Hepatocyte (in vitro differentiated cells): Measurements from ENCODE around the gene AZIN2. TPM values are rescaled to one million over a fixed set of nuclear protein-coding genes. Genes with fewer than 3 reads are reported as not detected.
"Not testable (repeated sequence)": the region's sequence is repeated elsewhere in the genome, so short reads cannot be mapped to it uniquely, and the experiment has no call there.

ENCODE experiments used
- DNase-seq: peaks from one replicate; pipeline ENCODE4 v3.0.0-alpha.2; 2016; ENCODE audit warnings: low spot score
- H2AFZ ChIP-seq: fragments of 200-600 bp; sonication (generic); 2 replicates; pipeline ENCODE4 v1.6.0; 2016; ENCODE audit warnings: antibody characterized with exemption, mild to moderate bottlenecking
- H3K27ac ChIP-seq: fragments of 200-600 bp; sonication (generic); 2 replicates; pipeline ENCODE4 v1.5.1; 2016; ENCODE audit warnings: mild to moderate bottlenecking
- H3K27me3 ChIP-seq: fragments of 200-600 bp; sonication (generic); 2 replicates; pipeline ENCODE4 v1.6.1; 2016
- H3K36me3 ChIP-seq: fragments of 200-600 bp; sonication (generic); replicated peaks from 2 replicates; pipeline ENCODE4 v1.5.1; 2016; ENCODE audit warnings: low read depth; ENCODE audit not compliant: insufficient read depth
- H3K4me1 ChIP-seq: fragments of 200-600 bp; sonication (generic); 2 replicates; pipeline ENCODE4 v1.5.1; 2016; ENCODE audit warnings: mild to moderate bottlenecking, moderate library complexity; ENCODE audit not compliant: insufficient read depth
- H3K4me2 ChIP-seq: fragments of 200-600 bp; sonication (generic); 2 replicates; pipeline ENCODE4 v1.6.0; 2016
- H3K4me3 ChIP-seq: fragments of 200-600 bp; sonication (generic); 2 replicates; pipeline ENCODE4 v1.5.1; 2016; ENCODE audit warnings: mild to moderate bottlenecking
- H3K79me2 ChIP-seq: fragments of 200-600 bp; sonication (generic); 2 replicates; pipeline ENCODE4 v1.6.0; 2017; ENCODE audit warnings: mild to moderate bottlenecking
- H3K9me2 ChIP-seq: fragments of 200-600 bp; sonication (generic); replicated peaks from 2 replicates; pipeline ENCODE4 v1.6.0; 2017; ENCODE audit warnings: mild to moderate bottlenecking; ENCODE audit not compliant: insufficient read depth
- H3K9me3 ChIP-seq: fragments of 200-600 bp; sonication (generic); 2 replicates; pipeline ENCODE4 v1.5.1; 2016; ENCODE audit warnings: low read depth, mild to moderate bottlenecking
- H4K20me1 ChIP-seq: fragments of 200-600 bp; sonication (generic); 2 replicates; pipeline ENCODE4 v1.6.0; 2016; ENCODE audit warnings: mild to moderate bottlenecking; ENCODE audit not compliant: insufficient read depth, poor library complexity, severe bottlenecking
- EZH2 ChIP-seq: fragments of 200-600 bp; sonication (generic); IDR thresholded peaks from 2 replicates; pipeline ENCODE4 v1.6.1; 2016; ENCODE audit warnings: antibody characterized with exemption, mild to moderate bottlenecking, borderline replicate concordance
- EZH2phosphoT487 ChIP-seq: fragments of 200-600 bp; sonication (generic); IDR thresholded peaks from one replicate; pipeline ENCODE4 v1.6.1; 2018; ENCODE audit warnings: antibody characterized with exemption, mild to moderate bottlenecking, low read depth, moderate library complexity; ENCODE audit not compliant: unreplicated experiment, severe bottlenecking
- whole genome bisulfite sequencing: methylation state at CpG from one replicate; pipeline ENCODE4 v1.1.6; 2016; ENCODE audit warnings: low lambda C conversion rate; ENCODE audit errors: missing lambda C conversion rate; 5-methylcytosine and 5-hydroxymethylcytosine counted together
- polyA plus RNA-seq: library from polyadenylated mRNA; unstranded; fragments of >200 nt; fragmentation: Nextera tagmentation; extraction: Ambion mirVana; gene quantifications from 2 replicates; pipeline ENCODE4 v1.2.1, GENCODE V29; 2016
- total RNA-seq: library from RNA; depleted of rRNA; stranded (reverse); fragments of >200 nt; gene quantifications from 2 replicates; pipeline ENCODE4 v1.2.3, GENCODE V29; 2014
- TF ChIP-seq, protein P1 (sequence below): fragments of 200-600 bp; sonication (generic); IDR thresholded peaks from 2 replicates; pipeline ENCODE4 v1.5.1; 2016; ENCODE audit warnings: antibody characterized with exemption, mild to moderate bottlenecking; ENCODE audit not compliant: poor library complexity

AZIN2 gene
- total and polyA plus RNA-seq, 2 experiments from 2014 or later: 1.8 to 2.8 TPM

GRCh38 chr1:33099290-33100118 is 18.6 kb downstream of the AZIN2 start:
- Histone ChIP-seq H3K4me1 (no peaks in the 10 kb centered on the region), H3K4me2 (no peak overlapping the region), H3K36me3 (no peaks in the 10 kb centered on the region), H4K20me1 (no peaks in the 10 kb centered on the region), H2AFZ (no peak overlapping the region), H3K79me2 (no peaks in the 10 kb centered on the region), H3K9me2 (no peaks in the 10 kb centered on the region), H3K27me3 (no peaks in the 10 kb centered on the region), H3K9me3 (no peaks in the 10 kb centered on the region), H3K4me3 (no peak overlapping the region), H3K27ac (peak overlapping the region; percentile 86)
- 76% methylated on average over 13 of the region's 13 CpGs for WGBS
- peak; percentile 74 for DNase-seq
- TF ChIP-seq, protein P1, sequence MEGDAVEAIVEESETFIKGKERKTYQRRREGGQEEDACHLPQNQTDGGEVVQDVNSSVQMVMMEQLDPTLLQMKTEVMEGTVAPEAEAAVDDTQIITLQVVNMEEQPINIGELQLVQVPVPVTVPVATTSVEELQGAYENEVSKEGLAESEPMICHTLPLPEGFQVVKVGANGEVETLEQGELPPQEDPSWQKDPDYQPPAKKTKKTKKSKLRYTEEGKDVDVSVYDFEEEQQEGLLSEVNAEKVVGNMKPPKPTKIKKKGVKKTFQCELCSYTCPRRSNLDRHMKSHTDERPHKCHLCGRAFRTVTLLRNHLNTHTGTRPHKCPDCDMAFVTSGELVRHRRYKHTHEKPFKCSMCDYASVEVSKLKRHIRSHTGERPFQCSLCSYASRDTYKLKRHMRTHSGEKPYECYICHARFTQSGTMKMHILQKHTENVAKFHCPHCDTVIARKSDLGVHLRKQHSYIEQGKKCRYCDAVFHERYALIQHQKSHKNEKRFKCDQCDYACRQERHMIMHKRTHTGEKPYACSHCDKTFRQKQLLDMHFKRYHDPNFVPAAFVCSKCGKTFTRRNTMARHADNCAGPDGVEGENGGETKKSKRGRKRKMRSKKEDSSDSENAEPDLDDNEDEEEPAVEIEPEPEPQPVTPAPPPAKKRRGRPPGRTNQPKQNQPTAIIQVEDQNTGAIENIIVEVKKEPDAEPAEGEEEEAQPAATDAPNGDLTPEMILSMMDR: no peak
- TF ChIP-seq EZH2: no peak
- no peak for TF ChIP-seq EZH2phosphoT487

DNA sequence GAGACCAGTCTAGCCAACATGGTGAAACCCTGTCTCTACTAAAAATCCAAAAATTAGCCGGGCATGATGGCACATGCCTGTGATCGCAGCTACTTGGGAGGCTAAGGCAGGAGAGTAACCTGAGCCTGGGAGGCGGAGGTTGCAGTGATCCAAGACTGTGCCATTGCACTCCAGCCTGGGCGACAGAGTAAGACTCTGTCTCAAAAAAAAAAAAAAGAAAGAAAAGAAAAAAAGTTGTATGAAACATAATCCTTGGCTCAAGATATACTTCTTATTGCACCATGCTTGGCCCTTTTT is 19.1 kb downstream of the AZIN2 start:
- H3K79me2 ChIP-seq, H3K4me1 ChIP-seq, H3K4me2 ChIP-seq, H3K27me3 ChIP-seq, H3K9me2 ChIP-seq, DNase-seq, H3K4me3 ChIP-seq, H2AFZ ChIP-seq, H3K36me3 ChIP-seq, H3K9me3 ChIP-seq, H4K20me1 ChIP-seq: not testable (repeated sequence)
- peak overlapping the region; percentile 86 for H3K27ac ChIP-seq
- 93% methylated on average over 4 of the region's 4 CpGs for WGBS

DNA sequence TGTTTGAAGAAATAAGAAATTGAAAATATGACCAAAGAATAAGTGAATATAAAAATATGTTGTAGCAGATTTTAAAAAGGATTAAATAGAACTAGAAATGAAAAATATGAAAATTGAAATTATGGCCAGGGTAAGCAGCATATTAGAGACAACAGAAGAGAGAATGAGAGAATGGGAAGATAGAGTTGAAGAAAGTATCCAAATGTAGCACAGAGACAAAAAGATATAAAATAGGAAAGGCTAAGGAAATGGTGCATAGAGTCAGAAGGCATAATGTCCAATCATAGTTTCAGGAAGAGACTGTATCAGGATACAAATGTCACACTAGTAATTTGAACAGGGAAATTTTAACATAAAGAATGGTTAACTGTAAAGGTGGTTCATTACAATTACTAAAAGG is 29.5 kb downstream of the AZIN2 start:
- H2AFZ ChIP-seq: no peak overlapping the region
- no peaks in the 10 kb centered on the region for H3K79me2 ChIP-seq
- H3K4me1 ChIP-seq: no peaks in the 10 kb centered on the region
- H3K4me3 ChIP-seq: no peak overlapping the region
- no peak overlapping the region for H3K27ac ChIP-seq
- DNase-seq: no peak
- no peaks in the 10 kb centered on the region for H3K9me2 ChIP-seq
- no peaks in the 10 kb centered on the region for H3K27me3 ChIP-seq
- TF ChIP-seq, protein P1: no peak
- TF ChIP-seq EZH2phosphoT487: no peak
- TF ChIP-seq EZH2: no peak
- H4K20me1 ChIP-seq: no peaks in the 10 kb centered on the region
- H3K9me3 ChIP-seq: no peaks in the 10 kb centered on the region
- no peaks in the 10 kb centered on the region for H3K36me3 ChIP-seq
- H3K4me2 ChIP-seq: no peak overlapping the region

DNA sequence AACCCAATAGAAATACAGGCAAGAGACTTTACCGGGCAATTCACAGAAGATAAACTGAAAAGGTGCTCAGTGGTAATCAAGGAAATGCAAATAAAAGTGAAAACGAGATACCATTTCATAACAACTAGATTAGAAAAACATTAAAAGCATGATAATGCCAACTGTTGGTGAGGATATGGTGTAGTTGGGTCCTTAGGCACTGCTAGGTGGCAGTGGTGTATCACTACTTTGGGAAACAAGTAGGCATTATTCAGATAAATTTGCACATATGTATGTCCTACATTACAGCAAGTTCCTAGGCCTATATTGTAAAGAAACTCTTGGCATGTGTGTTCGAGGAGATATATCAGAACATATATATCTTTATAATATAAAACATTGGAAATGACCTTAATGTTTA is 31.0 kb downstream of the AZIN2 start:
- H3K4me3 ChIP-seq: no peak overlapping the region
- no peak overlapping the region for H3K4me2 ChIP-seq
- H3K36me3 ChIP-seq: no peaks in the 10 kb centered on the region
- H2AFZ ChIP-seq: no peak overlapping the region
- no peak for TF ChIP-seq EZH2phosphoT487
- TF ChIP-seq EZH2: no peak
- TF ChIP-seq, protein P1: peak; percentile 52
- H3K79me2 ChIP-seq: no peaks in the 10 kb centered on the region
- H3K27me3 ChIP-seq: no peaks in the 10 kb centered on the region
- DNase-seq: no peak
- H3K9me2 ChIP-seq: no peaks in the 10 kb centered on the region
- no peaks in the 10 kb centered on the region for H4K20me1 ChIP-seq
- H3K4me1 ChIP-seq: no peaks in the 10 kb centered on the region
- WGBS: 73% methylated on average over 3 of the region's 3 CpGs
- H3K27ac ChIP-seq: no peak overlapping the region
- no peaks in the 10 kb centered on the region for H3K9me3 ChIP-seq
